Measurements from ENCODE around the gene UQCRQ. TPM values are rescaled to one million over a fixed set of nuclear protein-coding genes. Genes with fewer than 3 reads are reported as not detected.
A peak's percentile ranks its signal among the peaks of the same experiment; 100 is the strongest.

The UQCRQ gene
- total and polyA plus RNA-seq, 2 experiments from 2014 or later: 104 to 1,308 TPM

DNA sequence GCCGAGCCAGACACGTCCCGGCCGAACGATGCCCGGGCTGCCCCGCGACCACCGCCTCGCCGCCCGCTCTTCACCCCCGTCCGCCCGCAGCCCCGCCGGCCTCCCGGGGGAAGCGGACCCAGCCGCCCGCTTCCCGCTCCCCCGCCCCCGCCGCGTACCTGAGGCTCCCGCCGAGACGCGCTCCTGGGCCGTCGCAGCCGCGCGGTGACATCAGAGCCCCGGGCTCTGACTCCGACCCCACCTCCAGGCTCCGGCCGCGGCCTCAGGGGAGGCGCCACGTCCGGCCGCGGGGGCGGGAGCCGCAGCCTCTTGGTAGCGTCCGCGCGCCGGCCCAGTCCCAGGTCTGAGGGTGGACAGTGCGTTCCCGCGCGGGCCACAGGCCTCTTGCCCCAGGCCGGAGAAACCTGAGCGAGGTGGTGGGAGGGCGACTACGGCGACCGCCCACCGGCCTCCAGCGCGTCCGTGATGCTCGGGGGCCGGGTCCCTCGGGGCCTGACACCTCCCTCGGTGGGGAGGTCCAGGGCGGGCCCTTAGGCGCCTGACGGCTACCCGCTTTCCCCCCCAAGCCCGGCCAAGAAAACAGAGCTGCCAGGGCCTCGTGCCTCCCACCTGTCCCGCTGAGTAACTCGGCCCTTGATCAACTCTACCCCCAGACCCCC is 35.9 kb upstream of the UQCRQ start, which contains the start of gene SHROOM1:
TSS of gene SHROOM1 (minus strand) at position 212 of the 659 bp plus-strand sequence. CDS start 4,507 bp downstream, outside the sequence.
- Histone ChIP-seq H3K9me2 (ENCODE audit: insufficient read depth) (no peaks in the 10 kb centered on the region), H3K79me2 (replicated peaks; ENCODE audit: insufficient read depth) (no peaks in the 10 kb centered on the region), H4K20me1 (replicated peaks; ENCODE audit: insufficient read depth) (no peaks in the 10 kb centered on the region), H3K4me2 (peak within 1 kb of the TSS; percentile 86), H3K27me3 (ENCODE audit: insufficient read depth) (peaks cover 76% of the 10 kb centered on the region), H3K4me3 (peak within 1 kb of the TSS; percentile 73), H3K27ac (ENCODE audit: low read depth) (no peak within 1 kb of the TSS), H3K4me1 (ENCODE audit: insufficient read depth) (peaks cover 5% of the 10 kb centered on the region), H2AFZ (peak within 1 kb of the TSS; percentile 94), H3F3A (replicated peaks; ENCODE audit: low read depth) (0 out of 2 replicates have a peak, but pooled peaks cover 7% of the 10 kb centered on the region), H3K36me3 (ENCODE audit: insufficient read depth) (no peaks in the 10 kb centered on the region)
- no peaks in the 10 kb centered on the region for H3K9me3 Mint-ChIP-seq
- H3K27me3 Mint-ChIP-seq (ENCODE audit: insufficient read depth, low read depth, poor library complexity): peaks cover 59% of the 10 kb centered on the region
- no peak for TF ChIP-seq ZNF462 (CRISPR knock-in tag; IDR thresholded peaks at IDR 0.05)
- TF ChIP-seq POLR2AphosphoS5 (IDR thresholded peaks at IDR 0.05; ENCODE audit: low read depth): peak; percentile 63; the same call in 1 of the 2 replicates
- TF ChIP-seq JUNB (IDR thresholded peaks at IDR 0.05; ENCODE audit: unreplicated experiment): no peak
- peak; percentile 25; the same call in 1 of the 2 replicates for TF ChIP-seq CREB1 (CRISPR knock-in tag; IDR thresholded peaks at IDR 0.05; ENCODE audit: low read depth)
- DNase-seq (ENCODE audit: low spot score) (peak; percentile 86), ATAC-seq (peak; percentile 58)
- peaks cover 12% of the 10 kb centered on the region for H3K4me1 Mint-ChIP-seq
- no peak within 1 kb of the TSS for H3K27ac Mint-ChIP-seq
- no peaks in the 10 kb centered on the region; the same call in 2 of the 3 replicates for H3K36me3 Mint-ChIP-seq (ENCODE audit: low read depth)
- peak within 1 kb of the TSS; percentile 80 for H3K4me3 Mint-ChIP-seq

Data from GM23338 (cell line).